Keratinocyte (primary cell): ENCODE measurements around the gene ZNF488.

Experiments used
- CTCF ChIP-seq, 3 experiments: IDR thresholded peaks in 1 of 3; conservative IDR thresholded peaks in 1 of 3; optimal IDR thresholded peaks in 1 of 3; 2 replicates in 2 of 3; 3 replicates in 1 of 3; pipeline versions ENCODE3 to v1.5.1; 2011; ENCODE audit warnings: low read length in 3 of 3, mild to moderate bottlenecking in 3 of 3, moderate library complexity in 2 of 3, control low read depth in 1 of 3, inconsistent platforms in 1 of 3; ENCODE audit not compliant: insufficient read depth in 2 of 3; ENCODE audit errors: extremely low read depth in 1 of 3
- EZH2 ChIP-seq: IDR thresholded peaks from one replicate; pipeline ENCODE4 v1.6.1; 2012; ENCODE audit warnings: inconsistent platforms, mild to moderate bottlenecking, low read length, moderate library complexity

- TF ChIP-seq CTCF (optimal IDR thresholded peaks at IDR 0.05 in 1 of 3, IDR thresholded peaks at IDR 0.05 in 1 of 3, conservative IDR thresholded peaks at IDR 0.05 in 1 of 3; ENCODE audit: extremely low read depth in 1 of 3, insufficient read depth in 2 of 3, low read length in 3 of 3): no peak
- TF ChIP-seq EZH2: no peak
These were observed 2.4 kb downstream of the ZNF488 start for GRCh38 chr10:47381427-47382379.
